HEK293 (cell line): ENCODE data around the gene HNRNPUL2.
A peak's percentile ranks its signal among the peaks of the same experiment; 100 is the strongest.

ENCODE experiments used
- CTCF ChIA-PET: fragments of 350-600 bp; formaldehyde crosslinking; extraction: SDS; loops from one replicate; lab custom pipeline; 2021; ENCODE audit warnings: antibody characterized with exemption; lab: Yijun Ruan, JAX
- POLR2A ChIA-PET: fragments of 300-600 bp; formaldehyde crosslinking; extraction: SDS; loops from one replicate; lab custom pipeline; 2020; ENCODE audit warnings: antibody characterized with exemption, inconsistent platforms; lab: Yijun Ruan, JAX
- H3K27ac ChIP-seq: fragments of 200-500 bp; sonication (Bioruptor generic); 2 replicates; pipeline ENCODE4 v1.5.1; 2014; ENCODE audit warnings: low read depth, low read length, control low read depth, inconsistent platforms; ENCODE audit errors: extremely low read depth
- H3K36me3 ChIP-seq, 2 experiments: fragments of 200-500 bp in 1 of 2; sonication (Bioruptor generic) in 1 of 2; 1 replicate in 1 of 2; 2 replicates in 1 of 2; pipeline ENCODE4 v1.5.1; 2014 to 2017; ENCODE audit warnings: inconsistent platforms in 2 of 2, low read length in 2 of 2; ENCODE audit not compliant: control insufficient read depth in 2 of 2, insufficient read depth in 1 of 2
- H3K4me1 ChIP-seq: fragments of 200-500 bp; sonication (Bioruptor generic); 2 replicates; pipeline ENCODE4 v1.5.1; 2014; ENCODE audit warnings: mild to moderate bottlenecking, low read length, inconsistent platforms; ENCODE audit not compliant: control insufficient read depth, insufficient read depth
- H3K4me3 ChIP-seq: 2 replicates; pipeline ENCODE4 v1.5.1; 2011; ENCODE audit warnings: low read depth, mild to moderate bottlenecking, control low read depth, low read length, moderate library complexity
- H3K9me3 ChIP-seq: fragments of 200-500 bp; sonication (Bioruptor generic); 2 replicates; pipeline ENCODE4 v1.5.1; 2014; ENCODE audit warnings: low read depth, low read length, inconsistent platforms; ENCODE audit not compliant: control insufficient read depth, insufficient read depth
- CTCF ChIP-seq: fragments of 450-650 bp; formaldehyde crosslinking; IDR thresholded peaks from 2 replicates; pipeline ENCODE4 v1.5.1; 2016; ENCODE audit warnings: missing biosample characterization, missing genetic modification characterization
- KLF8 ChIP-seq: fragments of 450-650 bp; formaldehyde crosslinking; IDR thresholded peaks from 2 replicates; pipeline ENCODE4 v1.5.1; 2016; ENCODE audit warnings: missing biosample characterization, missing genetic modification characterization
- SP2 ChIP-seq: fragments of 450-650 bp; formaldehyde crosslinking; IDR thresholded peaks from 2 replicates; pipeline ENCODE4 v1.5.1; 2016; ENCODE audit warnings: missing biosample characterization, missing genetic modification characterization
- TRIM28 ChIP-seq: IDR thresholded peaks from 2 replicates; pipeline ENCODE4 v1.6.1; 2011; ENCODE audit warnings: low read length, control low read depth, borderline replicate concordance
- ZNF148 ChIP-seq: fragments of 450-650 bp; formaldehyde crosslinking; IDR thresholded peaks from 2 replicates; pipeline ENCODE4 v1.5.0; 2017; ENCODE audit warnings: missing biosample characterization, missing genetic modification characterization, borderline replicate concordance
- ZNF280D ChIP-seq: fragments of 450-650 bp; formaldehyde crosslinking; IDR thresholded peaks from 2 replicates; pipeline ENCODE4 v1.5.1; 2016; ENCODE audit warnings: missing biosample characterization, missing genetic modification characterization
- ZNF311 ChIP-seq: fragments of 450-650 bp; formaldehyde crosslinking; IDR thresholded peaks from 2 replicates; pipeline ENCODE4 v1.5.1; 2017; ENCODE audit warnings: missing biosample characterization, missing genetic modification characterization, borderline replicate concordance
- ZNF354C ChIP-seq: fragments of 450-650 bp; formaldehyde crosslinking; IDR thresholded peaks from 2 replicates; pipeline ENCODE4 v1.5.1; 2016; ENCODE audit warnings: missing biosample characterization, missing genetic modification characterization, low read depth, borderline replicate concordance
- ZNF513 ChIP-seq: fragments of 450-650 bp; IDR thresholded peaks from 2 replicates; pipeline ENCODE4 v1.5.1; 2018; ENCODE audit warnings: missing biosample characterization, missing genetic modification characterization
- ZNF585B ChIP-seq: fragments of 450-650 bp; formaldehyde crosslinking; IDR thresholded peaks from 2 replicates; pipeline ENCODE4 v1.5.1; 2016; ENCODE audit warnings: missing biosample characterization, missing genetic modification characterization
- ZNF600 ChIP-seq: fragments of 450-650 bp; formaldehyde crosslinking; IDR thresholded peaks from 2 replicates; pipeline ENCODE4 v1.5.1; 2016; ENCODE audit warnings: missing biosample characterization, missing genetic modification characterization
- ZNF677 ChIP-seq: fragments of 450-650 bp; IDR thresholded peaks from 2 replicates; pipeline ENCODE4 v1.5.0; 2018; ENCODE audit warnings: missing biosample characterization, mild to moderate bottlenecking, missing genetic modification characterization, moderate library complexity
- ZXDB ChIP-seq: fragments of 450-650 bp; formaldehyde crosslinking; IDR thresholded peaks from 2 replicates; pipeline ENCODE4 v1.5.1; 2016; ENCODE audit warnings: missing biosample characterization, missing genetic modification characterization

HNRNPUL2 gene

GRCh38 chr11:62726156-62726914, 922 bp downstream of the HNRNPUL2 start (continued):
- TF ChIP-seq ZNF513 (peak; percentile 75), ZNF585B (tag by site-specific recombination) (no peak), CTCF (tag by site-specific recombination) (no peak), ZXDB (tag by site-specific recombination) (peak; percentile 43; the same call in 1 of the 2 replicates), ZNF677 (tag by site-specific recombination) (no peak)
- TF ChIP-seq, all 188 proteins: peak for 5

GRCh38 chr11:62725646-62726045, 1.6 kb downstream of the HNRNPUL2 start:
- Histone ChIP-seq H3K27ac (peak overlapping the region; percentile 98), H3K9me3 (no peaks in the 10 kb centered on the region), H3K4me3 (peak overlapping the region; percentile 93), H3K4me1 (peaks cover 4% of the 10 kb centered on the region; the same call in 1 of the 2 replicates), H3K36me3 (peaks cover 8 to 60% of the 10 kb centered on the region in 2 experiments; a peak in 2 of 3 replicates)
- TF ChIP-seq ZNF280D (tag by site-specific recombination) (no peak), KLF8 (tag by site-specific recombination) (no peak), ZNF311 (tag by site-specific recombination) (no peak), ZNF148 (tag by site-specific recombination) (no peak), SP2 (tag by site-specific recombination) (no peak), ZNF354C (no peak), TRIM28 (no peak), ZNF600 (tag by site-specific recombination) (0 out of 2 replicates have a peak, but pooled peaks have one; percentile 17)
- ChIA-PET CTCF (interaction anchor here (0.7 kb wide), 1 partner anchor 28 kb away, joined by 3 read pairs; the partner anchor contains the start of gene ZBTB3), POLR2A (interaction anchor here (0.5 to 10.0 kb wide), 11 partner anchors 17 to 387 kb away, joined by 3 to 137 read pairs (median 22); partner anchors contain the start of genes BSCL2, C11orf98, CSKMT and GNG3)
